HEK293 (cell line): ENCODE results near the gene LHFPL3.

ENCODE experiments used
- CTCF ChIA-PET: fragments of 350-600 bp; formaldehyde crosslinking; extraction: SDS; loops from one replicate; lab custom pipeline; 2021; ENCODE audit warnings: antibody characterized with exemption; lab: Yijun Ruan, JAX
- POLR2A ChIA-PET: fragments of 300-600 bp; formaldehyde crosslinking; extraction: SDS; loops from one replicate; lab custom pipeline; 2020; ENCODE audit warnings: antibody characterized with exemption, inconsistent platforms; lab: Yijun Ruan, JAX
- H3K27ac ChIP-seq: fragments of 200-500 bp; sonication (Bioruptor generic); 2 replicates; pipeline ENCODE4 v1.5.1; 2014; ENCODE audit warnings: low read depth, low read length, control low read depth, inconsistent platforms; ENCODE audit errors: extremely low read depth
- H3K36me3 ChIP-seq, 2 experiments: fragments of 200-500 bp in 1 of 2; sonication (Bioruptor generic) in 1 of 2; 1 replicate in 1 of 2; 2 replicates in 1 of 2; pipeline ENCODE4 v1.5.1; 2014 to 2017; ENCODE audit warnings: inconsistent platforms in 2 of 2, low read length in 2 of 2; ENCODE audit not compliant: control insufficient read depth in 2 of 2, insufficient read depth in 1 of 2
- H3K4me1 ChIP-seq: fragments of 200-500 bp; sonication (Bioruptor generic); 2 replicates; pipeline ENCODE4 v1.5.1; 2014; ENCODE audit warnings: mild to moderate bottlenecking, low read length, inconsistent platforms; ENCODE audit not compliant: control insufficient read depth, insufficient read depth
- H3K4me3 ChIP-seq: 2 replicates; pipeline ENCODE4 v1.5.1; 2011; ENCODE audit warnings: low read depth, mild to moderate bottlenecking, control low read depth, low read length, moderate library complexity
- H3K9me3 ChIP-seq: fragments of 200-500 bp; sonication (Bioruptor generic); 2 replicates; pipeline ENCODE4 v1.5.1; 2014; ENCODE audit warnings: low read depth, low read length, inconsistent platforms; ENCODE audit not compliant: control insufficient read depth, insufficient read depth
- EGR2 ChIP-seq: fragments of 450-650 bp; formaldehyde crosslinking; IDR thresholded peaks from 2 replicates; pipeline ENCODE4 v1.5.1; 2016; ENCODE audit warnings: low read depth, missing biosample characterization, missing genetic modification characterization
- GLIS1 ChIP-seq: fragments of 450-650 bp; formaldehyde crosslinking; IDR thresholded peaks from 2 replicates; pipeline ENCODE4 v1.5.1; 2016; ENCODE audit warnings: missing biosample characterization, missing genetic modification characterization
- REPIN1 ChIP-seq: fragments of 450-650 bp; formaldehyde crosslinking; IDR thresholded peaks from 2 replicates; pipeline ENCODE4 v1.5.1; 2017; ENCODE audit warnings: missing biosample characterization, missing genetic modification characterization, low read depth
- ZIC2 ChIP-seq: fragments of 450-650 bp; formaldehyde crosslinking; IDR thresholded peaks from 2 replicates; pipeline ENCODE4 v1.5.1; 2016; ENCODE audit warnings: missing biosample characterization, missing genetic modification characterization
- ZNF112 ChIP-seq: fragments of 450-650 bp; formaldehyde crosslinking; IDR thresholded peaks from 2 replicates; pipeline ENCODE4 v1.5.0; 2017; ENCODE audit warnings: missing biosample characterization, missing genetic modification characterization
- ZNF157 ChIP-seq: fragments of 450-650 bp; formaldehyde crosslinking; IDR thresholded peaks from 2 replicates; pipeline ENCODE4 v1.5.1; 2016; ENCODE audit warnings: missing biosample characterization, missing genetic modification characterization
- ZNF16 ChIP-seq: fragments of 450-650 bp; formaldehyde crosslinking; IDR thresholded peaks from 2 replicates; pipeline ENCODE4 v1.5.1; 2016; ENCODE audit warnings: low read depth, missing biosample characterization, missing genetic modification characterization
- ZNF184 ChIP-seq: fragments of 450-650 bp; IDR thresholded peaks from 2 replicates; pipeline ENCODE4 v1.5.1; 2018; ENCODE audit warnings: missing biosample characterization, mild to moderate bottlenecking, missing genetic modification characterization
- ZNF202 ChIP-seq: fragments of 450-650 bp; formaldehyde crosslinking; IDR thresholded peaks from 2 replicates; pipeline ENCODE4 v1.5.1; 2016; ENCODE audit warnings: missing biosample characterization, missing genetic modification characterization, borderline replicate concordance
- ZNF214 ChIP-seq: fragments of 450-650 bp; formaldehyde crosslinking; IDR thresholded peaks from 2 replicates; pipeline ENCODE4 v1.5.1; 2017; ENCODE audit warnings: missing biosample characterization, mild to moderate bottlenecking, missing genetic modification characterization, borderline replicate concordance
- ZNF350 ChIP-seq: fragments of 450-650 bp; formaldehyde crosslinking; IDR thresholded peaks from 2 replicates; pipeline ENCODE4 v1.5.0; 2017; ENCODE audit warnings: missing biosample characterization, mild to moderate bottlenecking, missing genetic modification characterization
- ZNF391 ChIP-seq: fragments of 450-650 bp; formaldehyde crosslinking; IDR thresholded peaks from 2 replicates; pipeline ENCODE4 v1.5.1; 2016; ENCODE audit warnings: low read depth, missing biosample characterization, missing genetic modification characterization, borderline replicate concordance
- ZNF48 ChIP-seq: fragments of 450-650 bp; formaldehyde crosslinking; IDR thresholded peaks from 2 replicates; pipeline ENCODE4 v1.5.1; 2016; ENCODE audit warnings: missing biosample characterization, missing genetic modification characterization
- ZNF521 ChIP-seq: fragments of 450-650 bp; formaldehyde crosslinking; IDR thresholded peaks from 2 replicates; pipeline ENCODE4 v1.5.1; 2017; ENCODE audit warnings: missing biosample characterization, mild to moderate bottlenecking, missing genetic modification characterization
- ZNF544 ChIP-seq: fragments of 450-650 bp; formaldehyde crosslinking; IDR thresholded peaks from 2 replicates; pipeline ENCODE4 v1.5.0; 2017; ENCODE audit warnings: missing biosample characterization, missing genetic modification characterization
- ZNF548 ChIP-seq: fragments of 450-650 bp; formaldehyde crosslinking; IDR thresholded peaks from 2 replicates; pipeline ENCODE4 v1.5.1; 2016; ENCODE audit warnings: missing biosample characterization, missing genetic modification characterization
- ZNF621 ChIP-seq: fragments of 450-650 bp; formaldehyde crosslinking; IDR thresholded peaks from 2 replicates; pipeline ENCODE4 v1.5.1; 2017; ENCODE audit warnings: missing biosample characterization, missing genetic modification characterization
- ZNF626 ChIP-seq: fragments of 450-650 bp; sonication (Bioruptor Pico); formaldehyde crosslinking; IDR thresholded peaks from 2 replicates; pipeline ENCODE4 v1.5.1; 2018; ENCODE audit warnings: missing biosample characterization, missing genetic modification characterization, inconsistent platforms
- ZNF670 ChIP-seq: fragments of 450-650 bp; formaldehyde crosslinking; IDR thresholded peaks from 2 replicates; pipeline ENCODE4 v1.5.1; 2016; ENCODE audit warnings: missing biosample characterization, missing genetic modification characterization, low read depth
- ZNF707 ChIP-seq: fragments of 450-650 bp; formaldehyde crosslinking; IDR thresholded peaks from 2 replicates; pipeline ENCODE4 v1.5.1; 2016; ENCODE audit warnings: missing biosample characterization, missing genetic modification characterization
- ZNF791 ChIP-seq: fragments of 450-650 bp; formaldehyde crosslinking; IDR thresholded peaks from 2 replicates; pipeline ENCODE4 v1.5.1; 2016; ENCODE audit warnings: missing biosample characterization, missing genetic modification characterization
- TF ChIP-seq, protein P1 (sequence below): fragments of 450-650 bp; formaldehyde crosslinking; IDR thresholded peaks from 2 replicates; pipeline ENCODE4 v1.5.1; 2016; ENCODE audit warnings: missing biosample characterization, missing genetic modification characterization, borderline replicate concordance
- TF ChIP-seq, protein P2 (sequence below): fragments of 450-650 bp; formaldehyde crosslinking; IDR thresholded peaks from 2 replicates; pipeline ENCODE4 v1.5.1; 2016; ENCODE audit warnings: missing biosample characterization, missing genetic modification characterization, borderline replicate concordance
- TF ChIP-seq, protein P3 (sequence below): fragments of 450-650 bp; formaldehyde crosslinking; IDR thresholded peaks from 2 replicates; pipeline ENCODE4 v1.5.1; 2016; ENCODE audit warnings: missing biosample characterization, missing genetic modification characterization

Gene LHFPL3

DNA sequence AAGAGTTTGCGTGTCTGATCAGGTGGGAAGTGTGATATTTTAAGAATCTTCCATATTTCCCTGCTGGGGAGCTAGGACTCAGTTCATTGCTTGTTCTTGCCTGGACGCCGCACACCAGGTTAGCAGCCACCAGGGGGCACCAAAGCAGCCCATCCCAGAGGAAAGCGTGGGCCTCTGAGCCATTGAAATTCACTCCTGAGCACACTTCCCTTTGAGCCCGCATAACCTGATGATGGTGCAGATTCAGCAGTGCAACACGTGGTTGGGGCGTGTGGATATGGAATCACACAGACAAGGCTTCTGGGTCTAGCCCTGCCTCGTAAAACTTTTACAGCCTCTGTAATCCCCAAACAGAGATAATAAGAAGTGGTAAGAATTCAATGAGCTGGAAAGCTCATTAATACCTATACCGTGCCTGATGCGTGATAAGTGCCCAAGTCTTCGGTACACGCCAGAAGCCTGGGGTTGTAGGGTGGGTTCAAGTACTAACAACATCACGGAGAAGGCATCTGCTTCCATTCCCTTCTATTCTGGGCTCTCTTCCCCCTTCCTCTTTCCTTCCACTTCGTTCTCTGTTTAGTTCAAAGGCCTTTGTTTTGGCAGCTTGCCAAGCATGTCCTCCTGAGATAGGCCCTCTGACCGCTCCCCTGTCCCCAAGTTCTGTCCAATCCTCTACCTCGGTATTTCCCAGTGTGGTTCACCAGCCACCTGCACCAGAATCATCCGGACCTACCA, 555.5 kb downstream of the LHFPL3 start:
- Histone ChIP-seq H3K4me1 (no peaks in the 10 kb centered on the region), H3K36me3 (no peaks in the 10 kb centered on the region), H3K9me3 (no peaks in the 10 kb centered on the region), H3K4me3 (no peak overlapping the region), H3K27ac (peak overlapping the region; percentile 21)
- ChIA-PET POLR2A (interaction anchor here (1.0 to 1.2 kb wide), 3 partner anchors 35 to 648 kb away, joined by 3 to 12 read pairs (median 3); partner anchors contain the start of gene RINT1), CTCF (interaction anchor here (0.5 to 3.2 kb wide), 41 partner anchors 9 to 1437 kb away, joined by 3 to 36 read pairs (median 4); no protein-coding TSS in a partner anchor)
- TF ChIP-seq EGR2 (tag by site-specific recombination) = peak; percentile 49
- TF ChIP-seq ZNF548 (tag by site-specific recombination) = no peak
- peak; percentile 88; the same call in 1 of the 2 replicates for TF ChIP-seq REPIN1 (tag by site-specific recombination)
- peak; percentile 42; the same call in 1 of the 2 replicates for TF ChIP-seq GLIS1 (tag by site-specific recombination)
- TF ChIP-seq ZNF521 (tag by site-specific recombination) = no peak
- TF ChIP-seq ZNF157 = no peak
- no peak for TF ChIP-seq ZNF791 (tag by site-specific recombination)
- no peak for TF ChIP-seq ZNF670
- TF ChIP-seq ZNF707 = no peak
- peak; percentile 31; the same call in 1 of the 2 replicates for TF ChIP-seq ZNF621 (tag by site-specific recombination)
- no peak for TF ChIP-seq ZNF202 (tag by site-specific recombination)
- TF ChIP-seq ZNF214 (tag by site-specific recombination) = peak; percentile 83; the same call in 1 of the 2 replicates
- TF ChIP-seq, protein P1, sequence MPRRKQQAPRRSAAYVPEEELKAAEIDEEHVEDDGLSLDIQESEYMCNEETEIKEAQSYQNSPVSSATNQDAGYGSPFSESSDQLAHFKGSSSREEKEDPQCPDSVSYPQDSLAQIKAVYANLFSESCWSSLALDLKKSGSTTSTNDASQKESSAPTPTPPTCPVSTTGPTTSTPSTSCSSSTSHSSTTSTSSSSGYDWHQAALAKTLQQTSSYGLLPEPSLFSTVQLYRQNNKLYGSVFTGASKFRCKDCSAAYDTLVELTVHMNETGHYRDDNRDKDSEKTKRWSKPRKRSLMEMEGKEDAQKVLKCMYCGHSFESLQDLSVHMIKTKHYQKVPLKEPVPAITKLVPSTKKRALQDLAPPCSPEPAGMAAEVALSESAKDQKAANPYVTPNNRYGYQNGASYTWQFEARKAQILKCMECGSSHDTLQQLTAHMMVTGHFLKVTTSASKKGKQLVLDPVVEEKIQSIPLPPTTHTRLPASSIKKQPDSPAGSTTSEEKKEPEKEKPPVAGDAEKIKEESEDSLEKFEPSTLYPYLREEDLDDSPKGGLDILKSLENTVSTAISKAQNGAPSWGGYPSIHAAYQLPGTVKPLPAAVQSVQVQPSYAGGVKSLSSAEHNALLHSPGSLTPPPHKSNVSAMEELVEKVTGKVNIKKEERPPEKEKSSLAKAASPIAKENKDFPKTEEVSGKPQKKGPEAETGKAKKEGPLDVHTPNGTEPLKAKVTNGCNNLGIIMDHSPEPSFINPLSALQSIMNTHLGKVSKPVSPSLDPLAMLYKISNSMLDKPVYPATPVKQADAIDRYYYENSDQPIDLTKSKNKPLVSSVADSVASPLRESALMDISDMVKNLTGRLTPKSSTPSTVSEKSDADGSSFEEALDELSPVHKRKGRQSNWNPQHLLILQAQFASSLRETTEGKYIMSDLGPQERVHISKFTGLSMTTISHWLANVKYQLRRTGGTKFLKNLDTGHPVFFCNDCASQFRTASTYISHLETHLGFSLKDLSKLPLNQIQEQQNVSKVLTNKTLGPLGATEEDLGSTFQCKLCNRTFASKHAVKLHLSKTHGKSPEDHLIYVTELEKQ (tag by site-specific recombination) = peak; percentile 77
- TF ChIP-seq ZNF16 (tag by site-specific recombination) = 0 out of 2 replicates have a peak, but pooled peaks have one; percentile 31
- TF ChIP-seq, protein P2, sequence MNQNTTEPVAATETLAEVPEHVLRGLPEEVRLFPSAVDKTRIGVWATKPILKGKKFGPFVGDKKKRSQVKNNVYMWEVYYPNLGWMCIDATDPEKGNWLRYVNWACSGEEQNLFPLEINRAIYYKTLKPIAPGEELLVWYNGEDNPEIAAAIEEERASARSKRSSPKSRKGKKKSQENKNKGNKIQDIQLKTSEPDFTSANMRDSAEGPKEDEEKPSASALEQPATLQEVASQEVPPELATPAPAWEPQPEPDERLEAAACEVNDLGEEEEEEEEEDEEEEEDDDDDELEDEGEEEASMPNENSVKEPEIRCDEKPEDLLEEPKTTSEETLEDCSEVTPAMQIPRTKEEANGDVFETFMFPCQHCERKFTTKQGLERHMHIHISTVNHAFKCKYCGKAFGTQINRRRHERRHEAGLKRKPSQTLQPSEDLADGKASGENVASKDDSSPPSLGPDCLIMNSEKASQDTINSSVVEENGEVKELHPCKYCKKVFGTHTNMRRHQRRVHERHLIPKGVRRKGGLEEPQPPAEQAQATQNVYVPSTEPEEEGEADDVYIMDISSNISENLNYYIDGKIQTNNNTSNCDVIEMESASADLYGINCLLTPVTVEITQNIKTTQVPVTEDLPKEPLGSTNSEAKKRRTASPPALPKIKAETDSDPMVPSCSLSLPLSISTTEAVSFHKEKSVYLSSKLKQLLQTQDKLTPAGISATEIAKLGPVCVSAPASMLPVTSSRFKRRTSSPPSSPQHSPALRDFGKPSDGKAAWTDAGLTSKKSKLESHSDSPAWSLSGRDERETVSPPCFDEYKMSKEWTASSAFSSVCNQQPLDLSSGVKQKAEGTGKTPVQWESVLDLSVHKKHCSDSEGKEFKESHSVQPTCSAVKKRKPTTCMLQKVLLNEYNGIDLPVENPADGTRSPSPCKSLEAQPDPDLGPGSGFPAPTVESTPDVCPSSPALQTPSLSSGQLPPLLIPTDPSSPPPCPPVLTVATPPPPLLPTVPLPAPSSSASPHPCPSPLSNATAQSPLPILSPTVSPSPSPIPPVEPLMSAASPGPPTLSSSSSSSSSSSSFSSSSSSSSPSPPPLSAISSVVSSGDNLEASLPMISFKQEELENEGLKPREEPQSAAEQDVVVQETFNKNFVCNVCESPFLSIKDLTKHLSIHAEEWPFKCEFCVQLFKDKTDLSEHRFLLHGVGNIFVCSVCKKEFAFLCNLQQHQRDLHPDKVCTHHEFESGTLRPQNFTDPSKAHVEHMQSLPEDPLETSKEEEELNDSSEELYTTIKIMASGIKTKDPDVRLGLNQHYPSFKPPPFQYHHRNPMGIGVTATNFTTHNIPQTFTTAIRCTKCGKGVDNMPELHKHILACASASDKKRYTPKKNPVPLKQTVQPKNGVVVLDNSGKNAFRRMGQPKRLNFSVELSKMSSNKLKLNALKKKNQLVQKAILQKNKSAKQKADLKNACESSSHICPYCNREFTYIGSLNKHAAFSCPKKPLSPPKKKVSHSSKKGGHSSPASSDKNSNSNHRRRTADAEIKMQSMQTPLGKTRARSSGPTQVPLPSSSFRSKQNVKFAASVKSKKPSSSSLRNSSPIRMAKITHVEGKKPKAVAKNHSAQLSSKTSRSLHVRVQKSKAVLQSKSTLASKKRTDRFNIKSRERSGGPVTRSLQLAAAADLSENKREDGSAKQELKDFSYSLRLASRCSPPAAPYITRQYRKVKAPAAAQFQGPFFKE (tag by site-specific recombination) = no peak
- TF ChIP-seq, protein P3, sequence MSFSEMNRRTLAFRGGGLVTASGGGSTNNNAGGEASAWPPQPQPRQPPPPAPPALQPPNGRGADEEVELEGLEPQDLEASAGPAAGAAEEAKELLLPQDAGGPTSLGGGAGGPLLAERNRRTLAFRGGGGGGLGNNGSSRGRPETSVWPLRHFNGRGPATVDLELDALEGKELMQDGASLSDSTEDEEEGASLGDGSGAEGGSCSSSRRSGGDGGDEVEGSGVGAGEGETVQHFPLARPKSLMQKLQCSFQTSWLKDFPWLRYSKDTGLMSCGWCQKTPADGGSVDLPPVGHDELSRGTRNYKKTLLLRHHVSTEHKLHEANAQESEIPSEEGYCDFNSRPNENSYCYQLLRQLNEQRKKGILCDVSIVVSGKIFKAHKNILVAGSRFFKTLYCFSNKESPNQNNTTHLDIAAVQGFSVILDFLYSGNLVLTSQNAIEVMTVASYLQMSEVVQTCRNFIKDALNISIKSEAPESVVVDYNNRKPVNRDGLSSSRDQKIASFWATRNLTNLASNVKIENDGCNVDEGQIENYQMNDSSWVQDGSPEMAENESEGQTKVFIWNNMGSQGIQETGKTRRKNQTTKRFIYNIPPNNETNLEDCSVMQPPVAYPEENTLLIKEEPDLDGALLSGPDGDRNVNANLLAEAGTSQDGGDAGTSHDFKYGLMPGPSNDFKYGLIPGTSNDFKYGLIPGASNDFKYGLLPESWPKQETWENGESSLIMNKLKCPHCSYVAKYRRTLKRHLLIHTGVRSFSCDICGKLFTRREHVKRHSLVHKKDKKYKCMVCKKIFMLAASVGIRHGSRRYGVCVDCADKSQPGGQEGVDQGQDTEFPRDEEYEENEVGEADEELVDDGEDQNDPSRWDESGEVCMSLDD (tag by site-specific recombination) = peak; percentile 71
- TF ChIP-seq ZNF112 (tag by site-specific recombination) = peak; percentile 93
- 0 out of 2 replicates have a peak, but pooled peaks have one; percentile 36 for TF ChIP-seq ZNF626 (tag by site-specific recombination)
- peak; percentile 99 for TF ChIP-seq ZNF544 (tag by site-specific recombination)
- peak; percentile 71; the same call in 1 of the 2 replicates for TF ChIP-seq ZNF391 (tag by site-specific recombination)
- peak; percentile 79 for TF ChIP-seq ZNF350 (tag by site-specific recombination)
- peak; percentile 48 for TF ChIP-seq ZIC2 (tag by site-specific recombination)
- TF ChIP-seq ZNF184 = peak; percentile 91
- no peak for TF ChIP-seq ZNF48
